ENCODE results near the gene PTAFR.

Gene PTAFR

GRCh38 chr1:28110555-28110954, 65.9 kb downstream of the PTAFR start:
- no peak overlapping the region for H3K4me2 ChIP-seq
- no peak for TF ChIP-seq Cebpa-rat (IDR thresholded peaks at IDR 0.05)
- no peak overlapping the region for H3K4me3 ChIP-seq
- no peaks in the 10 kb centered on the region for H3K36me3 ChIP-seq
- H3K27me3 ChIP-seq = no peaks in the 10 kb centered on the region
- H4K20me1 ChIP-seq = no peaks in the 10 kb centered on the region
- H3K9me3 ChIP-seq = no peaks in the 10 kb centered on the region
- peaks cover 9% of the 10 kb centered on the region; the same call in 1 of the 2 replicates for H3K4me1 ChIP-seq
- no peak overlapping the region for H3K9ac ChIP-seq
- H3K27ac ChIP-seq = no peak overlapping the region

GRCh38 chr1:28109639-28110038, 66.9 kb downstream of the PTAFR start:
- Histone ChIP-seq H3K4me2 (no peak overlapping the region), H3K36me3 (no peaks in the 10 kb centered on the region)
- TF ChIP-seq Cebpa-rat (IDR thresholded peaks at IDR 0.05) = no peak

GRCh38 chr1:28108001-28108400, 68.5 kb downstream of the PTAFR start:
- Histone ChIP-seq H3K27ac (no peak overlapping the region), H3K4me2 (no peak overlapping the region), H3K27me3 (no peaks in the 10 kb centered on the region), H3K9ac (no peak overlapping the region), H3K4me3 (no peak overlapping the region), H3K36me3 (no peaks in the 10 kb centered on the region), H3K4me1 (peaks cover 9% of the 10 kb centered on the region; the same call in 1 of the 2 replicates), H4K20me1 (no peaks in the 10 kb centered on the region), H3K9me3 (no peaks in the 10 kb centered on the region)
- no peak for TF ChIP-seq Cebpa-rat (IDR thresholded peaks at IDR 0.05)

More at GRCh38 chr1:28109639-28110038, 66.9 kb downstream of the PTAFR start:
- no peak overlapping the region for H3K4me3 ChIP-seq
- no peak overlapping the region for H3K9ac ChIP-seq
- H3K27me3 ChIP-seq = no peaks in the 10 kb centered on the region
- peaks cover 9% of the 10 kb centered on the region; the same call in 1 of the 2 replicates for H3K4me1 ChIP-seq
- no peaks in the 10 kb centered on the region for H4K20me1 ChIP-seq
- H3K27ac ChIP-seq = no peak overlapping the region
- no peaks in the 10 kb centered on the region for H3K9me3 ChIP-seq

GRCh38 chr1:28104866-28105467, 71.5 kb downstream of the PTAFR start:
- Histone ChIP-seq H3K4me3 (no peak overlapping the region), H3K27me3 (no peaks in the 10 kb centered on the region), H3K4me2 (no peak overlapping the region), H4K20me1 (no peaks in the 10 kb centered on the region), H3K27ac (no peak overlapping the region), H3K4me1 (no peaks in the 10 kb centered on the region), H3K36me3 (no peaks in the 10 kb centered on the region), H3K9ac (no peak overlapping the region), H3K9me3 (no peaks in the 10 kb centered on the region)
- TF ChIP-seq Cebpa-rat (IDR thresholded peaks at IDR 0.05) = no peak

- Histone ChIP-seq H4K20me1 (no peaks in the 10 kb centered on the region), H3K4me3 (no peak overlapping the region), H3K4me1 (no peaks in the 10 kb centered on the region), H3K4me2 (no peak overlapping the region), H3K27me3 (no peaks in the 10 kb centered on the region), H3K9me3 (no peaks in the 10 kb centered on the region), H3K9ac (no peak overlapping the region), H3K36me3 (no peaks in the 10 kb centered on the region), H3K27ac (no peak overlapping the region)
- TF ChIP-seq Cebpa-rat (IDR thresholded peaks at IDR 0.05) = no peak
These were observed 74.3 kb downstream of the PTAFR start for GRCh38 chr1:28102189-28102588.

GRCh38 chr1:28099050-28099769, 77.3 kb downstream of the PTAFR start:
- H3K4me2 ChIP-seq = no peak overlapping the region
- no peak for TF ChIP-seq Cebpa-rat (IDR thresholded peaks at IDR 0.05)
- H3K4me3 ChIP-seq = no peak overlapping the region
- no peaks in the 10 kb centered on the region for H3K27me3 ChIP-seq
- H3K36me3 ChIP-seq = no peaks in the 10 kb centered on the region
- H3K9ac ChIP-seq = no peak overlapping the region
- H4K20me1 ChIP-seq = no peaks in the 10 kb centered on the region
- H3K4me1 ChIP-seq = no peaks in the 10 kb centered on the region
- H3K27ac ChIP-seq = no peak overlapping the region
- no peaks in the 10 kb centered on the region for H3K9me3 ChIP-seq
